ENCODE measurements around the gene SPAG5.
"Not testable (repeated sequence)": the region's sequence is repeated elsewhere in the genome, so short reads cannot be mapped to it uniquely, and the experiment has no call there.

The SPAG5 gene

GRCh38 chr17:28612531-28612930 is 13.7 kb upstream of the SPAG5 start:
- DNase-seq: no peak

- DNase-seq: no peak
Observed at GRCh38 chr17:28610376-28610775, 11.6 kb upstream of the SPAG5 start.

GRCh38 chr17:28604031-28604430 is 5.2 kb upstream of the SPAG5 start:
- DNase-seq: not testable (repeated sequence)

- peak; percentile 79 for DNase-seq
Observed at GRCh38 chr17:28599311-28600184, 723 bp upstream of the SPAG5 start.

- no peak for DNase-seq
Observed at GRCh38 chr17:28598389-28598788, 436 bp downstream of the SPAG5 start.

- DNase-seq: no peak
Observed at GRCh38 chr17:28597606-28598383, 1.0 kb downstream of the SPAG5 start.

- no peak for DNase-seq
Observed at GRCh38 chr17:28592260-28592659, 6.6 kb downstream of the SPAG5 start.

- DNase-seq: no peak
Observed at GRCh38 chr17:28585851-28586250, 13.0 kb downstream of the SPAG5 start.

GRCh38 chr17:28584434-28584833 is 14.4 kb downstream of the SPAG5 start:
- DNase-seq: no peak

GRCh38 chr17:28582513-28582912 is 16.3 kb downstream of the SPAG5 start:
- no peak for DNase-seq

GRCh38 chr17:28580959-28581358 is 17.9 kb downstream of the SPAG5 start:
- DNase-seq: no peak

GRCh38 chr17:28579526-28579925 is 19.3 kb downstream of the SPAG5 start:
- peak; percentile 89 for DNase-seq

- no peak for DNase-seq
Observed at GRCh38 chr17:28578246-28579195, 20.3 kb downstream of the SPAG5 start.

GRCh38 chr17:28577466-28577824 is 21.4 kb downstream of the SPAG5 start:
- no peak for DNase-seq

- peak; percentile 98 for DNase-seq
Observed at GRCh38 chr17:28576758-28577465, 21.9 kb downstream of the SPAG5 start, which contains the start of gene ALDOC. TSS of gene ALDOC (minus strand) at chr17:28576895. CDS start at chr17:28575532, 1,363 bp downstream.

GRCh38 chr17:28576016-28576415 is 22.8 kb downstream of the SPAG5 start:
- DNase-seq: not testable (repeated sequence)

- no peak for DNase-seq
Observed at GRCh38 chr17:28575126-28575795, 23.6 kb downstream of the SPAG5 start.

GRCh38 chr17:28574526-28574925 is 24.3 kb downstream of the SPAG5 start:
- peak; percentile 15 for DNase-seq

- DNase-seq: no peak
Observed at GRCh38 chr17:28573966-28574480, 24.8 kb downstream of the SPAG5 start.

GRCh38 chr17:28573521-28573920 is 25.3 kb downstream of the SPAG5 start:
- DNase-seq: no peak

GRCh38 chr17:28573040-28573380 is 25.8 kb downstream of the SPAG5 start:
- no peak for DNase-seq

Measured in activated CD4-positive, alpha-beta T cell treated with anti-CD3 and anti-CD28 coated beads, Interleukin-10, Interleukin-2, amounts not matched to agents 100 ng/mL and 50 ng/mL, durations not matched to agents 16 hours and 8 hours (primary cell).